RPMI8226 (cell line): Measurements from ENCODE around the gene PGAM1.
"Not testable (repeated sequence)": the region's sequence is repeated elsewhere in the genome, so short reads cannot be mapped to it uniquely, and the experiment has no call there.

Experiments
- DNase-seq: peaks from one replicate; pipeline ENCODE4 v3.0.0-alpha.2; 2015

Gene PGAM1

GRCh38 chr10:97459933-97460332 is 33.9 kb downstream of the PGAM1 start:
- DNase-seq = no peak

GRCh38 chr10:97462309-97462708 is 36.3 kb downstream of the PGAM1 start:
- DNase-seq = no peak

GRCh38 chr10:97463363-97464132 is 37.6 kb downstream of the PGAM1 start:
- peak; percentile 49 for DNase-seq

- no peak for DNase-seq
These were observed 38.2 kb downstream of the PGAM1 start for GRCh38 chr10:97464226-97464625.

- no peak for DNase-seq
These were observed 40.0 kb downstream of the PGAM1 start for GRCh38 chr10:97465982-97466381.

- DNase-seq = no peak
These were observed 40.8 kb downstream of the PGAM1 start for GRCh38 chr10:97466755-97467154.

GRCh38 chr10:97468162-97468561 is 42.2 kb downstream of the PGAM1 start:
- peak; percentile 93 for DNase-seq

- DNase-seq = not testable (repeated sequence)
These were observed 42.8 kb downstream of the PGAM1 start for GRCh38 chr10:97468781-97469180.

- DNase-seq = no peak
These were observed 48.9 kb downstream of the PGAM1 start for GRCh38 chr10:97474918-97475317.

GRCh38 chr10:97475936-97476594 is 50.1 kb downstream of the PGAM1 start:
- no peak for DNase-seq

GRCh38 chr10:97479410-97479809 is 53.4 kb downstream of the PGAM1 start:
- not testable (repeated sequence) for DNase-seq

GRCh38 chr10:97479939-97480338 is 53.9 kb downstream of the PGAM1 start:
- DNase-seq = no peak

- no peak for DNase-seq
These were observed 55.1 kb downstream of the PGAM1 start for GRCh38 chr10:97481071-97481470.

GRCh38 chr10:97482381-97482780 is 56.4 kb downstream of the PGAM1 start:
- DNase-seq = no peak
